BLaER1 (cell line): ENCODE data around the gene FADS6.

Source experiments
- H3K27ac ChIP-seq: shearing (Covaris generic); formaldehyde crosslinking; 2 replicates; pipeline ENCODE4 v1.8.1; 2022
- H3K27me3 ChIP-seq: shearing (Covaris generic); formaldehyde crosslinking; 2 replicates; pipeline ENCODE4 v1.8.1; 2022
- H3K36me3 ChIP-seq: shearing (Covaris generic); formaldehyde crosslinking; 2 replicates; pipeline ENCODE4 v1.8.1; 2022
- H3K4me1 ChIP-seq: shearing (Covaris generic); formaldehyde crosslinking; 2 replicates; pipeline ENCODE4 v1.8.1; 2022
- H3K4me2 ChIP-seq: shearing (Covaris generic); formaldehyde crosslinking; 2 replicates; pipeline ENCODE4 v1.8.1; 2022
- H3K4me3 ChIP-seq: shearing (Covaris generic); formaldehyde crosslinking; 2 replicates; pipeline ENCODE4 v1.8.1; 2022
- H3K9ac ChIP-seq: shearing (Covaris generic); formaldehyde crosslinking; 2 replicates; pipeline ENCODE4 v1.8.1; 2022
- H3K9me3 ChIP-seq: shearing (Covaris generic); formaldehyde crosslinking; 2 replicates; pipeline ENCODE4 v1.8.1; 2022
- H4K20me1 ChIP-seq: shearing (Covaris generic); formaldehyde crosslinking; 2 replicates; pipeline ENCODE4 v1.8.1; 2022
- Cebpa-rat ChIP-seq: shearing (Covaris generic); IDR thresholded peaks from 2 replicates; pipeline ENCODE4 v1.8.1; 2022

Gene FADS6

GRCh38 chr17:74842599-74843351 lies 50.7 kb downstream of the FADS6 start:
- TF ChIP-seq Cebpa-rat = no peak
- no peaks in the 10 kb centered on the region for H3K36me3 ChIP-seq
- H3K27ac ChIP-seq = no peak overlapping the region
- no peak overlapping the region for H3K9ac ChIP-seq
- H3K4me2 ChIP-seq = peak overlapping the region; percentile 100
- H3K27me3 ChIP-seq = peaks cover 23% of the 10 kb centered on the region
- H4K20me1 ChIP-seq = peaks cover 15% of the 10 kb centered on the region
- no peaks in the 10 kb centered on the region for H3K9me3 ChIP-seq
- H3K4me1 ChIP-seq = peaks cover 56% of the 10 kb centered on the region
- H3K4me3 ChIP-seq = no peak overlapping the region

- no peak for TF ChIP-seq Cebpa-rat
- H3K27ac ChIP-seq = no peak overlapping the region
- H3K9me3 ChIP-seq = no peaks in the 10 kb centered on the region
- no peak overlapping the region for H3K9ac ChIP-seq
- peaks cover 15% of the 10 kb centered on the region for H4K20me1 ChIP-seq
- H3K27me3 ChIP-seq = peaks cover 23% of the 10 kb centered on the region
- H3K4me3 ChIP-seq = no peak overlapping the region
- peak overlapping the region; percentile 100 for H3K4me2 ChIP-seq
- no peaks in the 10 kb centered on the region for H3K36me3 ChIP-seq
- peaks cover 62% of the 10 kb centered on the region for H3K4me1 ChIP-seq
Observed at GRCh38 chr17:74842146-74842598, 51.3 kb downstream of the FADS6 start.

- Histone ChIP-seq H3K36me3 (peaks cover 7% of the 10 kb centered on the region; the same call in 1 of the 2 replicates), H3K4me1 (peaks cover 72% of the 10 kb centered on the region), H3K27me3 (peaks cover 23% of the 10 kb centered on the region), H3K9ac (peak overlapping the region; percentile 51; the same call in 1 of the 2 replicates), H4K20me1 (peaks cover 15% of the 10 kb centered on the region), H3K4me3 (peak overlapping the region; percentile 40), H3K9me3 (no peaks in the 10 kb centered on the region), H3K27ac (peak overlapping the region; percentile 68), H3K4me2 (peak overlapping the region; percentile 100)
- TF ChIP-seq Cebpa-rat = no peak
Observed at GRCh38 chr17:74840989-74841666, 52.3 kb downstream of the FADS6 start.

- Histone ChIP-seq H3K27ac (peak overlapping the region; percentile 68), H3K36me3 (peaks cover 9% of the 10 kb centered on the region; the same call in 1 of the 2 replicates), H3K9me3 (no peaks in the 10 kb centered on the region), H3K9ac (peak overlapping the region; percentile 51; the same call in 1 of the 2 replicates), H3K4me1 (peaks cover 82% of the 10 kb centered on the region), H4K20me1 (peaks cover 16% of the 10 kb centered on the region), H3K4me3 (peak overlapping the region; percentile 40), H3K4me2 (peak overlapping the region; percentile 100), H3K27me3 (peaks cover 23% of the 10 kb centered on the region)
- no peak for TF ChIP-seq Cebpa-rat
Observed at GRCh38 chr17:74839990-74840852, 53.2 kb downstream of the FADS6 start.

GRCh38 chr17:74838274-74838673 lies 55.2 kb downstream of the FADS6 start:
- Histone ChIP-seq H3K9me3 (no peaks in the 10 kb centered on the region), H4K20me1 (peaks cover 33% of the 10 kb centered on the region), H3K36me3 (peaks cover 9% of the 10 kb centered on the region; the same call in 1 of the 2 replicates), H3K4me3 (no peak overlapping the region), H3K4me1 (peaks cover 97% of the 10 kb centered on the region), H3K27ac (peak overlapping the region; percentile 68), H3K4me2 (peak overlapping the region; percentile 100), H3K9ac (0 out of 2 replicates have a peak overlapping the region, but pooled peaks have one; percentile 9), H3K27me3 (peaks cover 14% of the 10 kb centered on the region)
- no peak for TF ChIP-seq Cebpa-rat

GRCh38 chr17:74836691-74837467 lies 56.6 kb downstream of the FADS6 start:
- Histone ChIP-seq H4K20me1 (peaks cover 34% of the 10 kb centered on the region), H3K27ac (peak overlapping the region; percentile 68; the same call in 1 of the 2 replicates)
- no peak for TF ChIP-seq Cebpa-rat

GRCh38 chr17:74836191-74836590 lies 57.2 kb downstream of the FADS6 start:
- TF ChIP-seq Cebpa-rat = no peak
- peaks cover 27% of the 10 kb centered on the region for H4K20me1 ChIP-seq

More at GRCh38 chr17:74836691-74837467, 56.6 kb downstream of the FADS6 start:
- no peak overlapping the region for H3K9ac ChIP-seq
- peak overlapping the region; percentile 100 for H3K4me2 ChIP-seq
- no peaks in the 10 kb centered on the region for H3K27me3 ChIP-seq
- H3K9me3 ChIP-seq = no peaks in the 10 kb centered on the region
- peaks cover 100% of the 10 kb centered on the region for H3K4me1 ChIP-seq
- H3K36me3 ChIP-seq = peaks cover 9% of the 10 kb centered on the region; the same call in 1 of the 2 replicates
- H3K4me3 ChIP-seq = no peak overlapping the region

GRCh38 chr17:74833501-74834377 lies 59.7 kb downstream of the FADS6 start:
- H3K27ac ChIP-seq = peak overlapping the region; percentile 81
- peaks cover 15% of the 10 kb centered on the region; the same call in 1 of the 2 replicates for H3K36me3 ChIP-seq
- H3K4me1 ChIP-seq = peaks cover 87% of the 10 kb centered on the region
- no peak overlapping the region; the same call in 1 of the 2 replicates for H3K9ac ChIP-seq
- 0 out of 2 replicates have a peak overlapping the region, but pooled peaks have one; percentile 0 for H3K4me3 ChIP-seq
- H3K4me2 ChIP-seq = peak overlapping the region; percentile 100
- no peak for TF ChIP-seq Cebpa-rat
- H3K27me3 ChIP-seq = no peaks in the 10 kb centered on the region
- peaks cover 27% of the 10 kb centered on the region for H4K20me1 ChIP-seq
- H3K9me3 ChIP-seq = no peaks in the 10 kb centered on the region; the same call in 1 of the 2 replicates

More at GRCh38 chr17:74836191-74836590, 57.2 kb downstream of the FADS6 start:
- no peaks in the 10 kb centered on the region for H3K9me3 ChIP-seq
- H3K9ac ChIP-seq = no peak overlapping the region
- H3K27me3 ChIP-seq = no peaks in the 10 kb centered on the region
- peaks cover 9% of the 10 kb centered on the region; the same call in 1 of the 2 replicates for H3K36me3 ChIP-seq
- H3K27ac ChIP-seq = no peak overlapping the region
- H3K4me3 ChIP-seq = no peak overlapping the region
- peak overlapping the region; percentile 100 for H3K4me2 ChIP-seq
- H3K4me1 ChIP-seq = peaks cover 100% of the 10 kb centered on the region
